ENCODE data around the gene ROBO4.
A peak's percentile ranks its signal among the peaks of the same experiment; 100 is the strongest.

ROBO4 gene

DNA sequence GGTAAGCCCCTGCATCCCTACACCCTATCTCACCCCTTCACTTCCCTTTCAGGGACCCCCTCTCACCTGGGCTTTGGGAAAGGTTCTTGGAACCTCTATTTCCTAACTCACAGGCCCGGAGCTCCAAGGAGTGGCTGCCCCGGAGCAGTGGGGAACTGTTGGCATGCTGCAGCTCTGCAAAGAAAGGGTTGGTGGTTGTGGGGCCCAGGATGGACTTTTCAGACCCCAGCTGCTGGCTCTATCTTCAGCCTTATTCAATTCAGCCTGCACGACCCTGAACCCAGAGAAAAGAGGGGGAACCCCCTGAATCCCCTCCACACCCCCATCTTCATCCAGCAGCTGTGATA lies 10.0 kb downstream of the ROBO4 start:
- DNase-seq, result no peak

- DNase-seq, result no peak
These were observed 10.5 kb downstream of the ROBO4 start for GRCh38 chr11:124886978-124887666.

DNA sequence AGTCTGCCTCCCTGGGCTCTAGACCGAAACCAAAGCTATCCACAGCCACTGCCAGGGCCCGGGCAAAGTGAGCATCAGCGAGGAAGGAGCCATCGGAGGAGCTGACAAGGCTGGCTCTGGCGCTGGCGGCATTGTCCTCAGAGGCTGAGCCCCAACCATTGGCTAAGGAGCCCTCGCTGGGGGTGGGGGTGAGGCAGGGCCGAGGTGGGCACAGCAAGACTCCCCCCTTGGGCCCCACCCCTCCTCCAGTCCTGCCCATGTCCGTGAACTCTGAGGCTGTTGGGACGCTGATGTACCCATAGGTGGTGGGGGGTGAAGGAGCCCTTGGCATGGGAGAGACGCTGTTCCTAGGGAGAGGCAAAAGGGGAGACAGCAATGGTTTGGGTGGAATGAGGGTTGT lies 11.2 kb downstream of the ROBO4 start:
- DNase-seq, result no peak

DNA sequence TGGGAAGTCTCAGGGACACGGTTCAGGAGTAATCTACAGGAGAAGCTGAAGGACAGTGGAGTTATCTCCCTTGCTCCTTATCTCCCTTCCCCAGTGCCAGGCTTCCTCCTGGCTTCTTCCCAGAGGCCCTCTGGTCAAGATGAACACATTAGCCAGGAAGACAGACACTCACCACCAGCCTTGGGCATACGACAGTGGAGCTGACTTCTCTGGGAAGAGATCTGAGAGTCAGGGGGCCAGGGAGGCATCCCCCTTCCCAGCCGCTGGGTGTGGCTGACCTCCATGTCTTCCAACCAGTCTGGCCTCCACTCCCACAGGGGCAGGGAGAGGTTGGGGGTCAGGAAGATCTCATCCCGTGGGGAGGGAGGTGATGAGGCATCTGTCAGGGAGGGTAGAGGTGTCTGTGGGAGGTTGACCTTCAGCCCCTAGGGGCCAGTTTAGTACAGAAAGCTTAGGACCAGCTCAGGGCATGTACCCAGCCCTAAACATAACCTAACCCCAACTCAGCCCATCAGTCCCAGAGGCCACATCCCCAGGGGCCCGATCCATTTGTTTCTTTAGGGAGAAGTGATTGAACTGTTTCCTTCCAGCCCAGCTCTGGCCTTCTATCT lies 12.7 kb downstream of the ROBO4 start:
- no peak for DNase-seq

GRCh38 chr11:124884340-124884739 lies 13.3 kb downstream of the ROBO4 start:
- DNase-seq, result no peak

DNA sequence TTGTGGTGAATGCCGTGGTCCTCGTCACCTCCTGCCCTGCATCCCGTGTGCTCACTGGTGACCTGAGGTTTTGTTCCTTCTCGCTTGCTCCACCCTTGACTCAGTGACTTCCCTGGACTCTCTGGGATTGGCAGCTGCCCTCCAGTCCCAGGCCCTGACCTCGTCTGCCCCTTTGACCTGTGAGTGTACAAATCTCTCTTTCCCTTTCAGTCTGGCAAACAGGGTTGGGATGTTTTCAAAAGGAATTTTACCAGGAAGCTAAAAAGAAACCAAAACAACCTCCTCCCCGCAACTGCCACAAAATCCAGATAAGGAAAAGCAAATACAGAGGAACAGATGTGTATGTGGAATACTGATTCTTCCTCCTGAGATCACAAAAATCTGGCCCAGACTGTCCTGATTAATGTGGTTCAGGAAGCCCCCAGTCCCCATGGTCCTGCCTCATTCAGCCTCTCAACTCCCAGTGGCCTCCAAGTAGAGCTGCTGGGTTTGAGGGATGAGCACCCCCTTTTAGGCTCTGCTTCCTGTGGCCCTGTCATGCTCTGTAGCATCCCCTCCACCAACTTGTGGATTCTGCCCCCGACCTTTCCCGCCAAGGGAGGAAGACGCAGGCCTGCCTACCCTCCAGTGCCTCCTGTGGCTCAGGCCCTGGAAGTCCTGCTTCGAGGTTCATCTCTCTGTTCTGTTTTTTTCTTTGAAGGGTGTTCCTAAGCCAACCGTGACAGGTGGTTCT lies 15.2 kb downstream of the ROBO4 start:
- DNase-seq, result no peak

GRCh38 chr11:124880958-124881357 lies 16.7 kb downstream of the ROBO4 start:
- no peak for DNase-seq

DNA sequence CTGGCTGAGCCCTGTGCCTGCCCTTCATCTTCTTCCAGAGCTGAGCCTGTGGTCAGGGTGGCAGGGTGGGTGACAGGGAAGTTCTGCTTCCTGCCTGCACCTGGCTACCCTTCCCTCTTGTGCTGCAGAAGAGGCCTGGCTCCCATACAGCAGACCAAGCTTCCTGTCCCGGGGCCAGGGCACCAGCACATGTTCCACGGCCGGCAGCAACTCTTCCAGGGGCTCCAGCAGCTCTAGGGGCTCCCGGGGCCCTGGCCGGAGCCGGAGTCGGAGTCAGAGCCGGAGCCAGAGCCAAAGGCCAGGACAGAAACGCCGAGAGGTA lies 17.4 kb downstream of the ROBO4 start:
- DNase-seq, result no peak

DNA sequence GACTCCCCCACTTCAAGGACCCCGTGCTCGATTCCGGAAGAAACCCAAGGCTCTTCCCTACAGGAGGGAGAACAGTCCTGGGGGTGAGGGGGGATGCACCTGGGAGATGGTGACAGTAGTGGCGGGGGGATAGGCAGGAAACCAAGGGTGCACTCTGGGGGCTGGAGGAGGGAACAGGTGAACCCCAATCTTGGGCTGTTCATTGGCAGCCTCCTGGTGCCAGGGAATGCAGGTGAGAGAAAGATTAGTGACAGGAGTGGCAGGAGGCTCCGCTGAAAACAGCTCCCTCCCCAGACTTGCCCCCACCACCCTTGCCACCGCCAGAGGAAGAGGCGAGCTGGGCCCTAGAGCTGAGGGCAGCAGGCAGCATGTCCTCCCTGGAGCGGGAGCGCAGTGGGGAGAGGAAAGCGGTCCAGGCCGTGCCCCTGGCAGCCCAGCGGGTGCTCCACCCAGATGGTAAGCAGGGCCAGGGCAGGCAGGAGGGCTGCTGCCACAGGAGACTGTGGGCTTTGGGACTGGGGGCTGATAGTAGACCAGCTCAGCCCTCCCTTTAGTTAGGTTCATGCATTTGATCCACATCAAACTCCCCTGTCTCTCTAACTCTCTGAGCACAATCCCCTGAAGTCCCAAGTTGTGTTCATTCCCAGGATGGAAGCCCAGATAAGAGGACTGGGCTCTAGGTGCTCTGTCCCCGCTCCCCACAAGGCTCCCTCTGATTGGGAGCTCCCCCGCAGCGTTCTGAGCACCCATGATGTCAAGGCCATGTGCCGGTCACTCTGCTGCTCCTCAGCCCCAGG lies 18.0 kb downstream of the ROBO4 start:
- DNase-seq, result no peak

GRCh38 chr11:124878759-124879492 lies 18.7 kb downstream of the ROBO4 start:
- DNase-seq, result no peak

DNA sequence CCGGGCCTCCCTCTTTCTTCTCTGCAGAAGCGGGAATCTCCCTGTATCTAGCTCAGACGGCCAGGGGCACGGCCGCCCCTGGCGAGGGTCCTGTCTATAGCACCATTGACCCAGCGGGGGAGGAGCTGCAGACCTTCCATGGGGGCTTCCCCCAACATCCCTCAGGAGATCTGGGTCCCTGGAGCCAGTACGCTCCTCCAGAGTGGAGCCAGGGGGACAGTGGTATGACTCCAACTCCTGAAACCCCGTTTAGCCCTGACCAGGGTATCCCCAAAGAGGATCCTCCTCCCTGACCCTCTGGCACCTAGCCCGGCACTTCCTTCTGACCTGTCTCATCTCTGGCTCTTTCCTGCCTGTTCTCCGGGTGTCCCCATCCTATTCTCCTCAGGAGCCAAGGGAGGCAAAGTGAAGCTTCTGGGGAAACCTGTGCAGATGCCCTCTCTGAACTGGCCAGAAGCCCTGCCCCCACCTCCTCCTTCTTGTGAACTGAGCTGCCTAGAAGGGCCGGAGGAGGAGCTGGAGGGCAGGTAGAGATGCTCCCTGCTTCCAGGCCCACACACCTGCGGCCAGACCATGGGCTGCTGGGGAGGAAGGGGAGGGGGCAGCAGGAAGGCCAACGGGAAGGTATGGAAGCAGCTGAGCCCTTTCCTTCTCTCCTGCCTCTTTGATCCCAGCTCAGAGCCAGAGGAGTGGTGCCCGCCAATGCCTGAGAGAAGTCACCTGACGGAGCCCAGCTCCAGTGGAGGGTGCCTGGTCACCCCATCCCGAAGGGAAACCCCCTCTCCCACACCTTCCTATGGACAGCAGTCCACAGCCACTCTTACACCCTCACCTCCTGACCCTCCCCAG lies 19.5 kb downstream of the ROBO4 start:
- no peak for DNase-seq

GRCh38 chr11:124877631-124877909 lies 20.1 kb downstream of the ROBO4 start:
- no peak for DNase-seq

DNA sequence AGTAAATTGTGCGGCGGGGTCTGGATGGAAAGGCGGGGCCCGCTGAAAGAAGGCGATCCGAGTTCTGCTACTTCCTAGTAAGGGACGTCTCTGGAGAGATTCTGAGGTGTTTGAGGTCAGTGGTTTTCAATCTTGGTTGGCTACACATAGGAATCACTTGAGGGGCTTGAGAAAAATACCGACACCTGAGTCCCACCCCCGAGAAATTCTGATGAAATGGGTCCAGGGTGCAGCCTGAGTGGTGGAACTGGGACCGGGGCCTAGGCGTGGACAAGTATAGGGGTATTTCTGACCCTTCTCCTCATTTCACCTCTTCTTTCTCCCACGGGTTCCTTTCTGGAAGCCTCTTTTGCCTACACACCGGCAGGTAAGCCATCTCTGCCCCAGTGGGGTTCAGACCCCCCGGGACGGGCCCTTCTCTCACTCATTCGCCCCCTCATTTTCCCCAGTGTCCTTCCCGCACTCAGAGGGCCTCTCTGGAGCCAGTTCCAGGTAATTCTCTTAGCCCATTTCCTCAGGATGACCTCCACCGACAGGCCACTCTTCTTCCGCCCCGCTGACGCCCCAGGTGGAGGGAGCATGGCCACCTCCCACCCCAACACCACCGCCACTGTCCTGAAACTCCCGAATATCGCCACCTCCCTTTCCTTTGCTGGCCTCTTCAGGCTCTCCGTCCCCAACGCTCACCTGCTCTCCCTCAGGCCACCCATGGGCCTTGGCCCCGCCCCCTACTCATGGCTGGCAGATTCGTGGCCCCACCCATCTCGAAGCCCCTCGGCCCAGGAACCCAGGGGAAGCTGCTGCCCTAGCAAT lies 20.6 kb downstream of the ROBO4 start:
- no peak for DNase-seq

DNA sequence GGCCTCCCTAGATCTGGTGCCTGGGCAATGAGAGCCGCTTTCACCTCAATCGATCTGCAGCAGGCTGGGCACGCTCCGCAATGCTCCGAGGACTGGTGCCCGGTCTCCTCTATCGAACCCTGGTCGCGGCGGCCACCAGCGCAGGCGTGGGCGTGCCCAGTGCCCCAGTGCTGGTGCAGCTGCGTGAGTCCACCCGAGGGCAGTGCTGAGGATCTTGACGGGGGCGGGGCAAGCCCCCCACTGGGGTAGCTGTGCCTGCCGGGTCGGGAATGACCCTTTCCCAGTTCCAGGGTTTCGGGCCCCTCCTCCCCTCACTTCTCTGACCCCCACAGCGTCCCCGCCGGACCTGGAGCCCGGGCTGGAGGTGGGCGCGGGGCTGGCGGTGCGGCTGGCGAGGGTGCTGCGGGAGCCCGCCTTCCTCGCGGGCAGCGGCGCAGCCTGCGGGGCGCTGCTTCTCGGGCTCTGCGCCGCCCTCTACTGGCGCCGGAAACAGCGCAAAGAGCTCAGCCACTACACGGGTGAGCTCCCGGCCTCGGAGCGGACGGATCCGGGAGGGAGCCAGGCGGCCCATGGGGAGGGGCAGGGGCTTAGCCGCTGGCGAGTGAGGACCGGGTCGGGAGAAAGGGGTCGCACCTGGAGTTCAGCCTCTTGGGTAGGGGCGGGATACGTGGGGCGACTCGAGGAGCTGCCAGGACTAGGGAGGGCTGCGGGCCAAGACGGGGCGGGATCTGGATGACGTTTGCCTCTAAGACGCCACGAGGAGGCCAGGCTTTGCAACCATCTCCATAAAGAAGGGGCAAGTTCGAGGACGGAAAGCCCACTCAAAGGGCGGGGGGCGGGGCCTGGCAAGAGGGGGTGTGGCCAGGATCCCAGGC lies 21.5 kb downstream of the ROBO4 start:
- DNase-seq, result peak; percentile 30

GRCh38 chr11:124875401-124875800 lies 22.3 kb downstream of the ROBO4 start:
- no peak for DNase-seq

DNA sequence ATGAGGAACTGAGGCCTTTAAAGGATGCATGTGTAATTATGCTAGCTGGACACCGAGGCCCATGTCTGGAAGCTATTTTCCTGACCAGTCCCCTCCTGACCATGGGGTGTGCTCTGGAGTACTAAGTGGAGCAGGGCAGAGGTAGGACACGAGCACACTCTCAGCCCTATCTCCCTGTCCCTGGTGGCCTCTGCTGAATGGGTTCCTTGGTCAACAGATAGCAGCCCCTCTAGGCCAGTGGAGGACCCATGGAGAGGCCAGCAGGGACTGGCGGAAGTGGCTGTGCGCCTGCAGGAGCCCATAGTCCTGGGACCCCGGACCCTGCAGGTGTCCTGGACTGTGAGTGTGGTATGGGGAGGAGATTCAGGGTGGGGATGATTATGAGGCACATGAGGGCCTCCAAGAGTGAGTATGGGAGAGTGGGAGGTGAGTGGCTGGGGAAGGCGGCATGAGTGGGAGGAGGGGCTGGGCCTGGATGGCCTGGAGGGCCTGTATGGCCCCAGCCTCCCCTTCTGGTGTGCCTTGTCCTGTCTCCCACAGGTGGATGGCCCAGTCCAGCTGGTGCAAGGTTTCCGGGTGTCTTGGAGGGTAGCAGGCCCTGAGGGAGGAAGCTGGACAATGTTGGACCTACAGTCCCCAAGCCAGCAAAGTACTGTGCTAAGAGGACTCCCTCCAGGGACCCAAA lies 23.0 kb downstream of the ROBO4 start:
- DNase-seq, result no peak

DNA sequence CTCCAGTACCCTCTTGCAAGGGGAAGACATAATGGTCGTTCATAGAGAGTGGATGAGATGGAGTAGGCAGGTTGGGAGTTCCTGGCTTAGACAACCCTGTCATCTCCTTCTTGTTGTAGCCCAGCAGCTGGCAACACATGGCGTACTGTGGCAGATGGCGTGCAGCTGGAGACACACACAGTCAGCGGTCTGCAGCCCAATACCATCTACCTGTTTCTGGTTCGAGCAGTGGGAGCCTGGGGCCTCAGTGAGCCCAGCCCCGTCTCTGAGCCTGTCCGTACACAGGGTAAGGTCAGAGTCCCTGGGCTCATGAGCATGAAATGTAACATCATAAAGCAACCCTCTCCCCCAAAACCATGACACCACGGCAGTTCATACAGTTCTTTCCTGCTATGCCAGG lies 23.7 kb downstream of the ROBO4 start:
- DNase-seq, result no peak

DNA sequence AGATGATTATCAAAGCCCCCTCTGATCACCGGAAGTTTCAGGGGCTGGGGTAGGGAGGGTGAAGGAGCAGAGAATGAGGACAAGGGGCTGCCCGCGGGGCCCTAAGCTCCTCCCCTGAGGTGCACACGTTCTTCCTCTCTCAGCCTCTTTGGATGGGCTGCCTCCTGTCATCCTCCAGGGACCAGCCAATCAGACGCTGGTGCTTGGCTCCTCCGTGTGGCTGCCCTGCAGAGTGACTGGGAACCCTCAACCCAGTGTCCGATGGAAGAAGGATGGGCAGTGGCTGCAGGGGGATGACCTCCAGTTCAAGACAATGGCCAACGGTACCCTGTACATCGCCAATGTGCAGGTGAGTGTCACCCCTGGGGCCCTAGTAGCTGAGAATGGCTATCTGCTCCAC lies 24.9 kb downstream of the ROBO4 start:
- DNase-seq, result no peak

DNA sequence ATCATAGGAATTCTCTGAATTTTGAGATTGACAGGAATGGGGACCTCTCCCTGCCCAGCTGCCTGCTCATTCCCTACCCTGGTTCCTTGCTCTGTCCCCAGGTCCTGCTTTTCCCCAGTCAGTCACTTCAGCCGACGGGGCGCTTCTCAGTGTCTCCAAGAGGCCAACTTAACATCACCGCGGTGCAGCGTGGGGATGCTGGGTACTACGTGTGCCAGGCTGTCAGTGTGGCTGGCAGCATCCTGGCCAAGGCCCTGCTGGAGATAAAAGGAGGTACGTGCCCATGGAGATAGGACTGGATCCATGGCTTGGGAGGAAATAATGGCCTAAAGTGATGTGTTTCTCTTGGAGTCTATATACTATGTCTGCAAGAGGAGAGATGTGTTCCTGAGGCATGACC lies 25.4 kb downstream of the ROBO4 start:
- DNase-seq, result no peak

GRCh38 chr11:124870430-124870829 lies 27.2 kb downstream of the ROBO4 start:
- no peak for DNase-seq
